NT2/D1 (cell line): ENCODE results near the gene ZBTB37.

Experiments
- YY1 ChIP-seq: IDR thresholded peaks from 2 replicates; pipeline ENCODE4 v1.6.1; 2011; ENCODE audit not compliant: insufficient read length, insufficient read depth
- ZNF274 ChIP-seq: IDR thresholded peaks from 2 replicates; pipeline ENCODE4 v1.6.1; 2011; ENCODE audit warnings: mild to moderate bottlenecking, low read depth, low read length

GRCh38 chr1:173893611-173894010, 25.4 kb downstream of the ZBTB37 start:
- TF ChIP-seq ZNF274 (no peak), YY1 (no peak)
